Measurements from ENCODE around the gene FBXW5. TPM values are rescaled to one million over a fixed set of nuclear protein-coding genes. Genes with fewer than 3 reads are reported as not detected.

The FBXW5 gene
- total and polyA plus RNA-seq, 10 of the 15 experiments (the other 5 are each of a cell fraction or from before 2014, with no cell fraction given) = 0.21 to 97.3 (median 44.5) TPM

- no peaks in the 10 kb centered on the region for H3K4me1 ChIP-seq (ENCODE audit: control insufficient read depth, insufficient read depth, low read length)
- no peak for FAIRE-seq
- H2AFZ ChIP-seq (ENCODE audit: control insufficient read depth, low read depth, low read length) = no peak overlapping the region
- H3K27me3 ChIP-seq (replicated peaks in 1 of 2; ENCODE audit: control insufficient read depth in 2 of 2, insufficient read depth in 2 of 2, low read length in 1 of 2) = no peaks in the 10 kb centered on the region
- intact Hi-C loops (cut with micrococcal nuclease; ENCODE audit: unreplicated experiment) (no loop called here), in situ Hi-C loops (cut with MboI) (no loop called here)
- H3K27ac ChIP-seq (ENCODE audit: control insufficient read depth, insufficient read depth) = no peak overlapping the region
- BruUV-seq (replicated peaks) = no TSS peak
- SMC1A ChIA-PET (ENCODE audit: uncharacterized antibody, unreplicated experiment) = no interaction called here
- CTCF ChIA-PET = interaction anchor here (1.1 to 1.6 kb wide), 3 partner anchors 8 to 10 kb away, joined by 3 to 7 read pairs (median 3); partner anchors contain the start of gene C8G
- RAD21 ChIA-PET (ENCODE audit: unreplicated experiment) = interaction anchor here (1.4 kb wide), 1 partner anchor 55 kb away, joined by 4 read pairs; no protein-coding TSS in a partner anchor
- no peaks in the 10 kb centered on the region; the same call in 1 of the 2 replicates for H3K79me2 ChIP-seq (ENCODE audit: control insufficient read depth, insufficient read depth, low read length)
- 88% methylated on average over 15 of the region's 15 CpGs for WGBS (ENCODE audit: insufficient coverage, insufficient replicate concordance, low lambda C conversion rate, missing lambda C conversion rate)
- TF ChIP-seq GATAD2B (conservative IDR thresholded peaks at IDR 0.05; ENCODE audit: low read depth) (no peak), SIN3A (IDR thresholded peaks at IDR 0.05; ENCODE audit: low read depth, low read length) (no peak), E2F4 (IDR thresholded peaks at IDR 0.05; ENCODE audit: low read depth, low read length) (no peak), CREM (IDR thresholded peaks at IDR 0.05; ENCODE audit: low read depth) (no peak), BHLHE40 (IDR thresholded peaks at IDR 0.05; ENCODE audit: borderline replicate concordance in 1 of 2, low read depth in 2 of 2, low read length in 1 of 2) (no peak), EED (IDR thresholded peaks at IDR 0.05; ENCODE audit: low read depth) (no peak), EP300 (IDR thresholded peaks at IDR 0.05; ENCODE audit: borderline replicate concordance in 1 of 2, control insufficient read depth in 1 of 2, low read depth in 2 of 2, low read length in 2 of 2) (no peak), ATF2 (IDR thresholded peaks at IDR 0.05; ENCODE audit: low read length) (no peak), PBX3 (IDR thresholded peaks at IDR 0.05; ENCODE audit: insufficient replicate concordance, low read depth, low read length) (no peak), HDAC2 (IDR thresholded peaks at IDR 0.05) (no peak)
- no peak overlapping the region for H3K4me2 ChIP-seq (ENCODE audit: control insufficient read depth, insufficient read depth)
- ATAC-seq = no peak
- no peak overlapping the region for H3K9ac ChIP-seq (ENCODE audit: control insufficient read depth, insufficient read depth, low read length)
- no peak overlapping the region for H3K4me3 ChIP-seq
- no peaks in the 10 kb centered on the region; the same call in 2 of the 3 replicates for H3K9me3 ChIP-seq (replicated peaks; ENCODE audit: control insufficient read depth, insufficient read depth, low read length)
- POLR2A ChIA-PET = interaction anchor here (0.6 kb wide), 1 partner anchor 117 kb away, joined by 7 read pairs; no protein-coding TSS in a partner anchor
- no peaks in the 10 kb centered on the region for H4K20me1 ChIP-seq (ENCODE audit: control insufficient read depth, insufficient read depth)
- H3K36me3 ChIP-seq (ENCODE audit: control insufficient read depth in 2 of 2, insufficient read depth in 2 of 2, low read length in 1 of 2) = peaks cover 8 to 23% of the 10 kb centered on the region in 2 experiments
- DNase-seq (ENCODE audit: low read depth, low spot score) = no peak
Observed at GRCh38 chr9:136937186-136938001, 7.1 kb downstream of the FBXW5 start.
